KMS-11 (cell line): ENCODE measurements around the gene LRRC40.

Source experiments
- H2AFZ ChIP-seq: fragments of 200-600 bp; sonication (generic); 2 replicates; pipeline ENCODE4 v1.6.1; 2016; ENCODE audit warnings: antibody characterized with exemption, mixed run types, low read depth
- H3K27ac ChIP-seq: fragments of 200-600 bp; sonication (generic); 2 replicates; pipeline ENCODE4 v1.6.1; 2016; ENCODE audit warnings: mild to moderate bottlenecking, mixed run types
- H3K27me3 ChIP-seq: fragments of 200-600 bp; sonication (generic); 2 replicates; pipeline ENCODE4 v1.6.1; 2017; ENCODE audit warnings: mild to moderate bottlenecking, low read depth, mixed run types, moderate library complexity; ENCODE audit not compliant: insufficient read depth
- H3K36me3 ChIP-seq: fragments of 200-600 bp; sonication (generic); 2 replicates; pipeline ENCODE4 v1.6.1; 2017; ENCODE audit warnings: mild to moderate bottlenecking, mixed run types; ENCODE audit not compliant: insufficient read depth
- H3K4me1 ChIP-seq: fragments of 200-600 bp; sonication (generic); 2 replicates; pipeline ENCODE4 v1.6.1; 2016; ENCODE audit warnings: mild to moderate bottlenecking, low read depth, mixed run types; ENCODE audit not compliant: poor library complexity, severe bottlenecking
- H3K4me2 ChIP-seq: fragments of 200-600 bp; sonication (generic); 2 replicates; pipeline ENCODE4 v1.7.0; 2016; ENCODE audit warnings: mild to moderate bottlenecking, mixed run types
- H3K4me3 ChIP-seq: fragments of 200-600 bp; sonication (generic); IDR thresholded peaks from 2 replicates; pipeline ENCODE4 v1.6.1; 2017; ENCODE audit warnings: low read depth, low read length, mixed read lengths; ENCODE audit not compliant: insufficient read depth
- H3K79me2 ChIP-seq: fragments of 200-600 bp; sonication (generic); 2 replicates; pipeline ENCODE4 v1.6.1; 2016; ENCODE audit warnings: low read depth, mixed run types; ENCODE audit not compliant: insufficient read depth
- H3K9ac ChIP-seq: fragments of 200-600 bp; sonication (generic); 2 replicates; pipeline ENCODE4 v1.6.1; 2016; ENCODE audit warnings: mild to moderate bottlenecking, mixed run types
- H4K20me1 ChIP-seq: fragments of 200-600 bp; sonication (generic); 2 replicates; pipeline ENCODE4 v1.6.1; 2016; ENCODE audit warnings: mild to moderate bottlenecking, mixed run types; ENCODE audit not compliant: insufficient read depth
- TF ChIP-seq, protein P1 (sequence below): fragments of 200-600 bp; sonication (generic); conservative IDR thresholded peaks from 2 replicates; pipeline ENCODE4 v1.6.1; 2017; ENCODE audit warnings: low read depth, mild to moderate bottlenecking, antibody characterized with exemption, low read length, moderate library complexity, mixed read lengths

LRRC40 gene

GRCh38 chr1:70220517-70221237 lies 15.3 kb upstream of the LRRC40 start:
- Histone ChIP-seq H3K9ac (peak overlapping the region; percentile 97; the same call in 1 of the 2 replicates), H3K27ac (peak overlapping the region; percentile 98; the same call in 1 of the 2 replicates), H3K79me2 (peaks cover 55% of the 10 kb centered on the region), H3K27me3 (no peaks in the 10 kb centered on the region), H3K4me2 (peak overlapping the region; percentile 68), H3K4me3 (no peak overlapping the region), H2AFZ (peak overlapping the region; percentile 50), H3K36me3 (no peaks in the 10 kb centered on the region), H4K20me1 (no peaks in the 10 kb centered on the region), H3K4me1 (peaks cover 35% of the 10 kb centered on the region)
- TF ChIP-seq, protein P1, sequence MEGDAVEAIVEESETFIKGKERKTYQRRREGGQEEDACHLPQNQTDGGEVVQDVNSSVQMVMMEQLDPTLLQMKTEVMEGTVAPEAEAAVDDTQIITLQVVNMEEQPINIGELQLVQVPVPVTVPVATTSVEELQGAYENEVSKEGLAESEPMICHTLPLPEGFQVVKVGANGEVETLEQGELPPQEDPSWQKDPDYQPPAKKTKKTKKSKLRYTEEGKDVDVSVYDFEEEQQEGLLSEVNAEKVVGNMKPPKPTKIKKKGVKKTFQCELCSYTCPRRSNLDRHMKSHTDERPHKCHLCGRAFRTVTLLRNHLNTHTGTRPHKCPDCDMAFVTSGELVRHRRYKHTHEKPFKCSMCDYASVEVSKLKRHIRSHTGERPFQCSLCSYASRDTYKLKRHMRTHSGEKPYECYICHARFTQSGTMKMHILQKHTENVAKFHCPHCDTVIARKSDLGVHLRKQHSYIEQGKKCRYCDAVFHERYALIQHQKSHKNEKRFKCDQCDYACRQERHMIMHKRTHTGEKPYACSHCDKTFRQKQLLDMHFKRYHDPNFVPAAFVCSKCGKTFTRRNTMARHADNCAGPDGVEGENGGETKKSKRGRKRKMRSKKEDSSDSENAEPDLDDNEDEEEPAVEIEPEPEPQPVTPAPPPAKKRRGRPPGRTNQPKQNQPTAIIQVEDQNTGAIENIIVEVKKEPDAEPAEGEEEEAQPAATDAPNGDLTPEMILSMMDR: no peak

GRCh38 chr1:70220015-70220414 lies 14.6 kb upstream of the LRRC40 start:
- Histone ChIP-seq H2AFZ (no peak overlapping the region), H3K4me2 (no peak overlapping the region), H3K9ac (no peak overlapping the region), H3K4me3 (no peak overlapping the region), H3K27me3 (no peaks in the 10 kb centered on the region), H3K79me2 (peaks cover 54% of the 10 kb centered on the region), H3K27ac (no peak overlapping the region), H3K36me3 (no peaks in the 10 kb centered on the region), H4K20me1 (no peaks in the 10 kb centered on the region), H3K4me1 (peaks cover 29% of the 10 kb centered on the region)
- TF ChIP-seq, protein P1: no peak

DNA sequence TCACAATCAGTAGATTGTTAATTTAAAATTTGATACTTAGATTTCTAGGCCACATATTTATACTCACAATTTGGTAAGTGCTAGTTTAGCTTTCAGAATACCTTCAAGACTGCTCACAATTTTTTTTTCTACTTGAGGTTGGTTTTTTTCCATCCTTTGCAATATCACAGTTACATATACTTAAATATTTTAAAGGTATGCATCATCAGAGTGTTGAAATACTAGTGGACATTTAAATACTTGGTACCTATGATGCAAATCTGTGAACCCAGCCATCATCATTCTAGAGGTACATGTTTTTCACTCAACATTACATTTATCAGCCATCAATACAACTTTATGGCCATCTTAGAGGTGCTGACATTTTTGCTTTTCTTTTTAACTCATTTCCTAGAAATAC lies 6.2 kb upstream of the LRRC40 start:
- Histone ChIP-seq H3K36me3 (no peaks in the 10 kb centered on the region), H3K27ac (no peak overlapping the region), H3K4me1 (peaks cover 43% of the 10 kb centered on the region), H2AFZ (no peak overlapping the region), H4K20me1 (no peaks in the 10 kb centered on the region; the same call in 1 of the 2 replicates), H3K4me2 (peak overlapping the region; percentile 63; the same call in 1 of the 2 replicates), H3K27me3 (no peaks in the 10 kb centered on the region), H3K79me2 (peaks cover 86% of the 10 kb centered on the region), H3K9ac (no peak overlapping the region), H3K4me3 (no peak overlapping the region)
- TF ChIP-seq, protein P1: no peak

DNA sequence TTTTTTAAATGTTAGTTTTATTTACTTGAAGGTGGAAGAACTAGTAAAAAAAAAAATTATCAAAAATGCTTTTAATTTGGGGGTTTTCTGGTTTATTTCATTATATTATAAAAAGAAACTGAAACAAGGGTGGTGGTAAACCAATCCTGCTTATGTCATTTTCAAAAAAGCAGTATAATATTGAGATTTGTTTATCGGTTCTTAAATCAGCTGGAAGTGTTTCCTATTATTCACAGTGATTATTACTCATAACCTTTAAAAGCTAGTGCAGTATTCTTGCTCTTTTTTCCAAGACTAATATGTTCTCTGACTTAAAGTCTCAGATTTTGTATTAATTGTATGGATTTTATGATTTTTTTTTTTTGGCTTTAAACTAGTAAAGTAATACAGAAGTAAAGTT lies 5.4 kb upstream of the LRRC40 start:
- H4K20me1 ChIP-seq: no peaks in the 10 kb centered on the region; the same call in 1 of the 2 replicates
- peaks cover 88% of the 10 kb centered on the region for H3K79me2 ChIP-seq
- peak overlapping the region; percentile 63 for H3K4me2 ChIP-seq
- no peak overlapping the region for H2AFZ ChIP-seq
- no peaks in the 10 kb centered on the region for H3K36me3 ChIP-seq
- 0 out of 2 replicates have a peak overlapping the region, but pooled peaks have one; percentile 9 for H3K9ac ChIP-seq
- no peaks in the 10 kb centered on the region for H3K27me3 ChIP-seq
- H3K4me3 ChIP-seq: no peak overlapping the region
- TF ChIP-seq, protein P1: no peak
- no peak overlapping the region for H3K27ac ChIP-seq
- peaks cover 43% of the 10 kb centered on the region for H3K4me1 ChIP-seq
